Stimulated activated CD8-positive, alpha-beta memory T cell treated with anti-CD3 and anti-CD28 coated beads, Interleukin-7, amount 100 ng/mL, for 24 hours (primary cell): Measurements from ENCODE around the gene NCOA6.
A peak's percentile ranks its signal among the peaks of the same experiment; 100 is the strongest.

Source experiments
- DNase-seq: peaks from one replicate; pipeline ENCODE4 v3.0.0-alpha.2; 2020; ENCODE audit warnings: low read depth

Gene NCOA6

GRCh38 chr20:34704177-34705007 is 121.1 kb downstream of the NCOA6 start, which contains the start of gene TP53INP2:
Gene TP53INP2 (plus strand): TSS chr20:34704344. CDS start chr20:34708740, 4,396 bp downstream.
- DNase-seq = peak; percentile 64

GRCh38 chr20:34703424-34704176 is 121.9 kb downstream of the NCOA6 start:
- DNase-seq = no peak

GRCh38 chr20:34703061-34703423 is 122.4 kb downstream of the NCOA6 start:
- DNase-seq = no peak

- DNase-seq = no peak
Measured at GRCh38 chr20:34701405-34702085, 123.9 kb downstream of the NCOA6 start.

- DNase-seq = no peak
Measured at GRCh38 chr20:34693414-34693813, 132.0 kb downstream of the NCOA6 start.

DNA sequence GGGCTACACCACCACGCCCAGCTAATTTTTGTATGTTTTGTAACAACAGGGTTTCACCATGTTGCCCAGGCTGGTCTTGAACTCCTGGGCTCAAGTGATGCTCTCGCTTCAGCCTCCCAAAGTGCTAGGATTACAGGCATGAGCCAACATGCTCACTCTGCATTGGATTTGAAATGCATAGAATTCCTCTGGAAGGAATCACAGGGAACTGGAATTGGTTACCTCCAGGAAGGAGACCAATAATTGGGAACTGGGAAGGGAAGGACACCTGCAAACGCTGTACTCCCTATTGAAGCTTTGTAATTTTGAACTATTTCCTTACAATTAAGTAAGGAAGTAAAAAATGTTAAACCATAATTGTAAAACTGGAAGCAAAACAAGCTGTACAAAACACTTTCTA is 133.6 kb downstream of the NCOA6 start:
- no peak for DNase-seq

DNA sequence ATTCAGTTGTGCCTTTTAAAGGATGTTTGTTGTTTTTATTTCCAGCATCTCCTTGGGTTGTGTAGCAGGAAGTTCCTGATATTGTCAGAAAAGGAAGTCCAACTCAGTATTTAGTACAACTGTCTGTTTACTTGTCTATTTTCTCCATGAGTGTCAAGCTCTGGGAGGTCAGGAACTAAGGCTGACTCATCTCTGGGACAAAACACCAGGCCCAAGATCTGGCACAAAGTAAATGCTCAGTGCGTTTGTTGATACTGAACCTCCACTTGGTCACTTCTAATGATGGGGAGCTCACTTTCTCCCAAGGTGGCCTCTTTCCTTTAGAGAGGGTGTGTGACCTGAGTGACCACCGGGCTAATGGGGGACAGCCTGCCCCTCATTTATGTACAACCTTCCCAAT is 136.0 kb downstream of the NCOA6 start:
- no peak for DNase-seq

- no peak for DNase-seq
Measured at GRCh38 chr20:34683667-34684066, 141.8 kb downstream of the NCOA6 start.

- DNase-seq = no peak
Measured at GRCh38 chr20:34680586-34681175, 144.8 kb downstream of the NCOA6 start.

DNA sequence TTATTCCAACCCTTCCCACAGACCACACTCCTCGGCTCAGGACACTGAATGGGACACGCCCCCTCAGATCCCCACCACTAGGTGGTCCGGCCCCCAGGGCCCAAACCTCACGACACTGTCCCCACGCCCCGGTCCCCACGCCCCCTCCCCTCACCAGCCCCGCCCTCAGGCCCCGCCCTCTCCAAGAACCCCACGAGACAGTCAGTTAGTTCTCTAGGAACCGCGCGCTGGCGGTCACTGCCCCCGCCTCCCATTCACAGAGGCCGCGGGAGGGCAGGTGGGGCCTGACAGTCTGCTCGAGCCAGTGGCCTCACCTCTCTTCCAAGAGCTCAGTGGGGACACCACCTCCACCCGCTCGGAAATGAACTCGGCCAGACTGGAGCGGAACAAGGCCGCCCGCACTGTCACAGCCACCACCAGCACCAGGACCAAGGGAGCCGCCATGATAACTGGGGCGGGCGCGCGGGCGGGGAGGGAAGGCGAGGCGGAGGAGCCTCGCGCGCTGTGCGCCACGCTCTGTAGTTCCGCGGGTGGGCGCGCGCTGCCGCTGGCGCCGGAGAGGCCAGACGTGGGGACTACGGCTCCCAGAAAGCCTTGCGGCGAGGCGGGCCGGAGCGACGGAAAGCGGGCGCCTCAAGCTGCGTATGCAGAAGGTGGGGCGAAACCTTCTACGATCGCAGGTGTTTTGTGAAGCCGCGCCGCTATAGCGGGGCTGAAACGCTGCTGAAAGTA is 148.6 kb downstream of the NCOA6 start, which contains the start of gene PIGU:
TSS of gene PIGU (minus strand) at position 451 of the 732 bp plus-strand sequence. CDS start at position 444, 7 bp downstream.
- peak; percentile 88 for DNase-seq

DNA sequence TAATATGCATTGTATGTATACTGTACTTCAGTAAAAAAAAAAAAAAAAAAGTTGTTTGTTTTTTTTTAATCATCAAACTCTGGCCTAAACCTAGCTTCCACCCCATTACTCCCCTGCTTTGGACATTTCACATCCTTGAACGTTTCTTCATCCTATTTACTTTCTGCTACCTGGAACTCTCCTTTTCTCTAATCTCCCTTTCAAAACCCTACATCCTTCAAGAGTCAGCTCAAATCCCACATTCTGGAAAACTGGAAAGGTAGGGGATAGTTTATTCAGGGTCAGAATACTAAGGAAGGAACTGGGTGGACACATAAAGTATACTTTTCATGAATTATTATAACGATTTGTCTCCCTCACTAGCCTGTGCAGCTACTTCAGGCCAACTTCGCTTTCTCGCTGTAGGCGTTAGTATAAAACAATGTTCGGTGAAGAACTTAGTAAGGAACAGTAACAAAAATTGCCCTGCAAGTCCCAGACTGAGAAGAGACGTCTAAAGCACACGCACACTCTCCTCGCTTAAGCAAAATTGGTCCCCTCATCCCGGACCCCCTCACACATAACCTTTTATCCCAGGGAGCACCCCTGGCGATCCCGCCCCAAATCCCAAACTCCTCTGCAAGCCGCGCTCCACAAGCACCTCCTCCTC is 149.3 kb downstream of the NCOA6 start:
- DNase-seq = no peak

DNA sequence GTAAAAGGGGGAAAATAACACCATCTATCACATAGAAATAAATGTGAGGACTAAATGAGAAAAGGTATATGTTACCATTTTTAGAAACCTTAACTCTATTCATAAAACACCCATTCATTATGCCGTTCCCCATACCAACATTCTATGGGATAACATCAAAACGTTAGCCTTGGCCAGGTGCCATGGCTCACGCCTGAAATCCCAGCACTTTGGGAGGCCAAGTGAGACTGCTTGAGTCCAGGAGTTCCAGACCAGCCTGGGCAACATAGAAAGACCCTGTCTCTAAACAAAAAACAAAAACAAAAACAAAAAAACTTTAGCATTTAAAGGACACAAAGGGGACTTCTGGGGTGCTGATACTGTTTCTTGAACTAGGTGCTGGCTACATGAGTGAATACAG is 149.9 kb downstream of the NCOA6 start:
- DNase-seq = no peak

GRCh38 chr20:34673412-34673811 is 152.0 kb downstream of the NCOA6 start:
- no peak for DNase-seq

DNA sequence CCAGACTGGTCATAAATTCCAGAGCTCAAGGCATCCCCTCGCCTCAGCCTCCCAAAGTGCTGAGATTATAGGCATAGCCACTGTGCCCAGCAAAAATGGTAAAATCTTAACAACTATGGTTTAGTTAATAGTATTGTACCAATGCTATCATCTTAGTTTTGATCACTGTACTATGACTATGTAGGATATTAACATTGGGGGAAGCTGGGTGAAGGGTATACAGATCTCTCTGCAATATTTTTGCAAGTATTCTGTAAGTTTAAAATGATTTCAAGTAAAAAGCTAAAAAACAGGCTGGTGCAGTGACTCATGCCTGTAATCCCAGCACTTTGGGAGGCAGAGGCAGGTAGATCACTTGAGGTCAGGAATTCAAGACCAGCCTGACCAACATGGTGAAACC is 156.4 kb downstream of the NCOA6 start:
- no peak for DNase-seq
